SK-N-MC (cell line): ENCODE measurements around the gene MCTP2.
A peak's percentile ranks its signal among the peaks of the same experiment; 100 is the strongest.

Source experiments
- DNase-seq: peaks from one replicate; pipeline ENCODE4 v3.0.0-alpha.2; 2011; ENCODE audit warnings: low read depth, low spot score
- H3K27ac ChIP-seq: fragments of 200-600 bp; sonication (generic); 2 replicates; pipeline ENCODE4 v1.5.1; 2016; ENCODE audit warnings: mixed run types
- H3K36me3 ChIP-seq: fragments of 200-600 bp; sonication (generic); 2 replicates; pipeline ENCODE4 v1.6.1; 2017; ENCODE audit warnings: antibody characterized with exemption, low read length, mixed read lengths; ENCODE audit not compliant: insufficient read depth
- H3K4me3 ChIP-seq: fragments of 200-600 bp; sonication (generic); 2 replicates; pipeline ENCODE4 v1.5.1; 2016
- H3K9ac ChIP-seq: fragments of 200-600 bp; sonication (generic); 2 replicates; pipeline ENCODE4 v1.8.0; 2017; ENCODE audit warnings: mixed run types, mixed read lengths; ENCODE audit not compliant: insufficient read length
- H3K9me3 ChIP-seq: fragments of 200-600 bp; sonication (generic); 2 replicates; pipeline ENCODE4 v1.6.1; 2017; ENCODE audit warnings: low read depth, mild to moderate bottlenecking, antibody characterized with exemption, low read length, moderate library complexity, mixed read lengths
- EZH2 ChIP-seq: fragments of 200-600 bp; sonication (generic); IDR thresholded peaks from one replicate; pipeline ENCODE4 v1.6.1; 2017; ENCODE audit warnings: antibody characterized with exemption
- FOXP2 ChIP-seq: optimal IDR thresholded peaks from 2 replicates; pipeline ENCODE3; 2011; ENCODE audit warnings: mild to moderate bottlenecking, moderate library complexity; ENCODE audit not compliant: insufficient read depth; ENCODE audit errors: extremely low read length, control extremely low read depth
- POLR2AphosphoS5 ChIP-seq: IDR thresholded peaks from 2 replicates; pipeline ENCODE4 v1.6.1; 2012; ENCODE audit warnings: mild to moderate bottlenecking, low read depth, low read length, borderline replicate concordance

Gene MCTP2

DNA sequence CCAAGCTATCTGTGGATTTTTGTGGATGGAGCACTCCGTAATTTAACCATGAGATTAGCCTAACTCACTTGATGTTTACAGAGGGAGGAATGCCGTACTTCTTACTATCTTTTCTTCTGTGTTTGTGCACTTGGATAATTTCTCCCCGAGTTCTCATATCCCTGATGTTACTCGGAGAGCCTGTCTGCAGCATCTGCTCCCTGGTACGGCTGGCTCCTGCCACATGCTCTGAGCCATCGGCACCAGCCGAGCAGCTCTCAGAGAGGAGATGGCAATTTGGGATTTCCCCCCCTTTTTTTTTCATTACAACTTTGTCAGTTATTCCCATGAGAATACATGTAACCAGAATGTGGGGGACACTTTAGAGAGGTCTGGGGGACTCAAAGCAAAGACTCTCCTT is 155.0 kb downstream of the MCTP2 start:
- no peaks in the 10 kb centered on the region for H3K9me3 ChIP-seq
- TF ChIP-seq POLR2AphosphoS5 (no peak), FOXP2 (no peak), EZH2 (no peak)
- H3K36me3 ChIP-seq, result no peaks in the 10 kb centered on the region
- DNase-seq, result no peak
- no peak overlapping the region for H3K27ac ChIP-seq
- no peak overlapping the region for H3K4me3 ChIP-seq
- no peak overlapping the region for H3K9ac ChIP-seq

DNA sequence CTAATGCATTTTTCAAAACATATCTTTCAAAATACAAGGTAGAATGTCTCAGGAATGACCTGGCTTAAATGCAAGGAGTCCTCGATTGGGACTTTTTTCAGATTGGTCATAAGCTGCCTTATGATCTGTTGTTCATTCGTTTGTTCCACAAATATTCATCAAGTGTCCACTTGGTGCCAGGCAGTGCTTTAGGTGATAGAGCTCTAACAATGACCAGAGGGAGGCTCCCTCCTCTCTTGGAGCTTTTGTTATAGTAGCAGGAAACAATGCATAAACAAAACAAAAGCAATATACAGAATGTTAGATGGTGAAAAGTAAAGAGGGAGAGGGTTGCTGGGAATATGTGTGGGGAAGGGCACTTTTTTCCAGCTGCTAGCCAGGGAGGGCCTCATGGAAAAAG is 156.1 kb downstream of the MCTP2 start:
- Histone ChIP-seq H3K9me3 (no peaks in the 10 kb centered on the region), H3K36me3 (no peaks in the 10 kb centered on the region), H3K27ac (no peak overlapping the region), H3K4me3 (no peak overlapping the region), H3K9ac (no peak overlapping the region)
- DNase-seq, result no peak
- TF ChIP-seq FOXP2, result no peak
- no peak for TF ChIP-seq EZH2
- TF ChIP-seq POLR2AphosphoS5, result no peak

DNA sequence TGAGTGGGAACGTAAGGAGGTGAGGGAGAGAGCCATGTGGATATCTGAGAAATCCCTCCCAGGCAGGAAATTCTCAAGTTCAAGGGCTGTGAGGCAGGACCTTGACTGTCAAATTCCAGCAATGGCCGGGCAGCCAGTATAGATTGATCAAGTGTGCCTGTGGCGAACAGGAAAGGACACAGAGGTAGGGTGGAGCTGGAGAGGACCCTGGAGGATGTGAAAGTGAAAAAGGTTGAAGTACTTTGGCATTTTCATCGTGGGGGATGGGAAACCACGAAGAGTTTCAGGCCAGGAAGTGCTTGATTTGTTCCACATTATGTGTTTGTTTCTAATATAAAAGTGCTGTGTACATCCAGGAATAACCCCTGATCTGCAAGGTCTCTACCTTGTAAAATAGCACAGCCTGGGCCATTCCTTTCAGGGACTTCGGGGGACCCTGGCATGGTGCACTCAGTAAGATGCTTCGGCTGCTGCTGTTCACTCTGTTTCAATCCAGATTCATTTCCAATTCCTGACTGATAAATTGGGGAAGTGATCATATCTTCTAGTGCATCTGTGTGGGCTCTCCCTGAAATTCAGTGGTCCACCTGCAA is 156.6 kb downstream of the MCTP2 start:
- Histone ChIP-seq H3K4me3 (no peak overlapping the region), H3K9ac (no peak overlapping the region), H3K36me3 (no peaks in the 10 kb centered on the region), H3K9me3 (no peaks in the 10 kb centered on the region), H3K27ac (no peak overlapping the region)
- DNase-seq, result peak; percentile 12
- TF ChIP-seq EZH2, result no peak
- no peak for TF ChIP-seq FOXP2
- no peak for TF ChIP-seq POLR2AphosphoS5

DNA sequence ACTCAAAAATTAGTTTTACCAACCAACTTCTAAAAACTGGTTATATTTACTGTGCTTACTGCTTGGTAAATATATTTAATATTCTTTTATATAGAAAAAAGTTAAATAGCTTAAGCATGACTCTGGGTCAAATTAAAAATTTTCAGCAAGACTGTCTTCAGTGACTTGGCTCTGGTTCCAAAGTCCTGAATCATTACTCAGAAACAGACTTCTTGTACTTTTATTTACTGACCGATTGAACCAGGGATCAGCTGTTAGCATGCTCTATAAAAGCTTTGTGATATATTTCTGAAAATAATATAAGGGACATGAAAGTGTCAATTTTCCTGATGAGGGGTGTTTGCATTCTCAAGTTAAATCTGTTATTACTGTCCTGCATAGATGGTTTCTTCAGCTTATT is 164.3 kb downstream of the MCTP2 start:
- Histone ChIP-seq H3K4me3 (no peak overlapping the region), H3K27ac (no peak overlapping the region), H3K9me3 (no peaks in the 10 kb centered on the region), H3K9ac (no peak overlapping the region), H3K36me3 (no peaks in the 10 kb centered on the region)
- TF ChIP-seq EZH2 (no peak), FOXP2 (no peak), POLR2AphosphoS5 (no peak)
- DNase-seq, result no peak

DNA sequence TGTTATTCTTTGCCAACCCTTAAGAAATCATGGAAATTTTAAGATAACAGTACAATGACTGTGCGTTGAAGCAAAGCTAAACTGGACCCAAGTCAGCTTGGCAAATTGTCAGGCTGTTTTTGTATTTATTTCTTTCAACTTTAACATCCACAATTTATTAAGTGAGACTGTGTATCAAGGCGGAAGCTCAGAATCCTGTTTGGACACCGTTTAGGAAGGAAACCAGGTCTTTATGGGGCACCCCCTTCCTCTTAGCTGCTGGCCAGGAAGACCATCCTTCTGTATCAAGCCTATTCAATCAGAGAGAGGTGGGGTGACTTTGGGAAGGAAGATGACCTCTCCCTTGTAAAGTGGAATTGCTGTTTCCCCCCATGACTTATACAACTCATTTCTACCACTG is 166.0 kb downstream of the MCTP2 start:
- no peak overlapping the region for H3K4me3 ChIP-seq
- no peaks in the 10 kb centered on the region for H3K9me3 ChIP-seq
- no peaks in the 10 kb centered on the region for H3K36me3 ChIP-seq
- H3K9ac ChIP-seq, result no peak overlapping the region
- no peak for DNase-seq
- H3K27ac ChIP-seq, result no peak overlapping the region
- no peak for TF ChIP-seq POLR2AphosphoS5
- no peak for TF ChIP-seq FOXP2
- TF ChIP-seq EZH2, result no peak

DNA sequence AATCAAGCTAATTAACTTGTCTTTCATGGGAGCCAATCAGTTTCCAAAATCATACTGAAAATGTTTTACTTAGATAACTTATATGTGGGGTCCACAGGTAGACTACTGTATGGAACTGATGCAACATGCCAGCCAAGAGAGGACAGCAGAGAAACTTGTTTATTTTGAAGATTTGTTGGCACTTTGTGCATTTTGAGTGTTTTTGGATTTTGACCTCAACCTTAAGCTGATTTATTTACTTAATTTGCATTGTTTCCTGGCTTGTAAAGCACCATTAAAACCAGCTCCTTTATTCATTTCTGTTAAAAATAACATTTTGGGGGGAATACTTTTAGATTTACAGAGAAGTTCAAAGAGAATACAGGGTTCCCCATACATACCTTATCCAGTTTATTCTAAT is 166.6 kb downstream of the MCTP2 start:
- DNase-seq, result no peak
- Histone ChIP-seq H3K4me3 (no peak overlapping the region), H3K36me3 (no peaks in the 10 kb centered on the region), H3K9ac (no peak overlapping the region), H3K27ac (no peak overlapping the region), H3K9me3 (no peaks in the 10 kb centered on the region)
- TF ChIP-seq EZH2 (no peak), POLR2AphosphoS5 (no peak), FOXP2 (no peak)

DNA sequence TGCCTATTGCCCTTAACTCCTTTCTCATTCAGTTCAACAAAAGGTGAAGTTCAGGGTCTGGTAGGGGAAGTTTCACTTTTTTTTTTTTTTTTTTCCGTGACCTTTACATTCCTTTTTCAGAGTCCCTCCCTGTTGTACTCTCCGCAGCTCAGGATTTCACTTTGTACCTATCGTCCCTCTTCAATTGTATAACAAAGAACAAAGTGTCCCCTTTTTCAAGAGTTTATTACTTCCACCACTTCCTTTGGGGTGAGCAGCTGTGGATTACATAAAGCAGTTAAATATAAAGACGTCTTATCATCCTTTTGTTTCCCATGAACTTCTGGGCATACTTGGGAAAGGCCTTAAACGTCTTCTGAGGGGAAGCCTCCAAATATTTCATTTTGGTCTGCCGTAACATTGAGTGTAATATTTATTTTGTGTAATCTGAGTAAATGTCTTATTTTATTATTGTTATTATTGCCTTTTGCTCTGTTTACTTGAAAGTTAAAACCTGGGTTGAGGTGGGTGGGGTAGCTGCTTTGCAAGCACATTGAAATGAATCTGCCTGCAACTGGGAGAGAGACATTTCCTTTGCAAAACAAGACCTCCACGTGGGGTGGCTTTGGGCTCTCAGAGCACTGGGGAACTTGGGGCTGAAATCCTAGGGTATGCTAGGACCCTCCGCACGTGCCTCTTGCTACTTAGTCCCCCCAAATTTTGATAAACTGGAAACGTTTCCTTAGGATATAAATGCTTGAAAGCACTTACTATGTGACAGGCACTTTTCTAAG is 169.4 kb downstream of the MCTP2 start:
- TF ChIP-seq POLR2AphosphoS5 (no peak), FOXP2 (no peak), EZH2 (no peak)
- H3K9ac ChIP-seq, result no peak overlapping the region
- no peak overlapping the region for H3K27ac ChIP-seq
- H3K4me3 ChIP-seq, result no peak overlapping the region
- H3K36me3 ChIP-seq, result no peaks in the 10 kb centered on the region
- no peaks in the 10 kb centered on the region for H3K9me3 ChIP-seq
- no peak for DNase-seq

DNA sequence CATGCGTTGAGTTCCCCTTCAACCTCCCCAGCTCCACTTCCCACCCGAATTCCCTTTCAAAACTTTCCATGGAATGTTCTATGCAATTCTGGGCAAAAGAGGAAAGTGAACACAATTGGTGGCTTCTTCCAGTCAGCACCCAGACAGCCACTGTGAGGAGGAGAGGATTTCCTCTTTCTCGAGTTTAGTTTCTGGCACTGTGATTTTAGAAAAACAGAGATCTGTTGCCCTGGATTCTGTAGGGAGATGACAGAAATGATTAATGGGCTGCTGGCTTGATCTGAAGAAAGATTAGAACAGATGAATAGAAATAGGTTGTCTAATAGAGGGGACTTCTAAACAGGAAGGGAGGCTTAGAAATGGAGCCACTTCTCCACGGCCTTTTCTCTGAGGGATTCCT is 172.0 kb downstream of the MCTP2 start:
- no peak overlapping the region for H3K27ac ChIP-seq
- no peaks in the 10 kb centered on the region for H3K36me3 ChIP-seq
- H3K9me3 ChIP-seq, result no peaks in the 10 kb centered on the region
- H3K9ac ChIP-seq, result no peak overlapping the region
- TF ChIP-seq POLR2AphosphoS5, result no peak
- TF ChIP-seq EZH2, result no peak
- no peak for TF ChIP-seq FOXP2
- H3K4me3 ChIP-seq, result no peak overlapping the region
- peak; percentile 50 for DNase-seq
